Aorta (tissue), 5 donors: ENCODE data around the gene DDTL. TPM values are rescaled to one million over a fixed set of nuclear protein-coding genes. Genes with fewer than 3 reads are reported as not detected.
"Not testable (repeated sequence)": the region's sequence is repeated elsewhere in the genome, so short reads cannot be mapped to it uniquely, and the experiment has no call there.

Experiments
- ATAC-seq: fragments of 200-7000 bp; cut with Tn5 transposase; one replicate; pipeline ENCODE4 v1.9.1; 2022; ENCODE audit warnings: moderate library complexity; ENCODE audit not compliant: low FRiP score
- DNase-seq, 2 donors: peaks; one replicate each; pipeline ENCODE4 v3.0.0-alpha.2; 2020
- H3K27ac ChIP-seq, 2 donors: one replicate each; pipeline ENCODE4 v1.5.1; 2013; ENCODE audit warnings: low read length in 2 of 2, mild to moderate bottlenecking in 2 of 2, moderate library complexity in 2 of 2, control low read depth in 1 of 2, inconsistent platforms in 1 of 2, low read depth in 1 of 2
- H3K27me3 ChIP-seq, 2 donors: one replicate each; pipeline ENCODE4 v1.6.1; 2013; ENCODE audit warnings: control low read depth in 1 of 2, low read length in 1 of 2, mild to moderate bottlenecking in 1 of 2, moderate library complexity in 1 of 2; ENCODE audit not compliant: insufficient read depth in 2 of 2, control insufficient read depth in 1 of 2
- H3K36me3 ChIP-seq, 2 donors: one replicate each; pipeline ENCODE4 v1.6.1; 2013; ENCODE audit warnings: control low read depth in 1 of 2, low read length in 1 of 2, mild to moderate bottlenecking in 1 of 2; ENCODE audit not compliant: insufficient read depth in 2 of 2, control insufficient read depth in 1 of 2
- H3K4me1 ChIP-seq, 2 donors: one replicate each; pipeline ENCODE4 v1.6.1; 2013; ENCODE audit warnings: low read length in 2 of 2, control low read depth in 1 of 2, mild to moderate bottlenecking in 1 of 2, moderate library complexity in 1 of 2; ENCODE audit not compliant: insufficient read depth in 2 of 2, control insufficient read depth in 1 of 2
- H3K4me3 ChIP-seq, 2 donors: one replicate each; pipeline ENCODE4 v1.5.1; 2013; ENCODE audit warnings: low read length in 2 of 2, control low read depth in 1 of 2, mild to moderate bottlenecking in 1 of 2
- H3K9me3 ChIP-seq: one replicate; pipeline ENCODE4 v1.6.1; 2013; ENCODE audit warnings: mild to moderate bottlenecking, low read length; ENCODE audit not compliant: control insufficient read depth
- WGBS, 2 donors: extraction: QIAGEN DNeasy Blood & Tissue Kit; methylation state at CpG; one replicate each; pipeline ENCODE4 v1.1.7; 2013; 5-methylcytosine and 5-hydroxymethylcytosine counted together
- intact Hi-C, 2 donors: fragments of 100-400 bp; cut with DNase I; formaldehyde crosslinking; loops; one replicate each; pipeline versions ENCODE4 v1.14.2 to v1.15.0; 2022
- polyA plus RNA-seq, 2 donors: library from polyadenylated mRNA; stranded (reverse); fragments of 200-250 nt; gene quantifications; one replicate each; pipeline ENCODE4 v1.2.3, GENCODE V29; 2013
- total RNA-seq, 2 donors: library from RNA; stranded (reverse); fragmentation: NEBNext Ultra II Directional; extraction: Animal tissue kit (Norgen Biotek cat#: 25700); gene quantifications; one replicate each; pipeline ENCODE4 v1.2.1, GENCODE V29; 2021
- donor health status: healthy with polysubstance abuse.
- donor health status: Bipolar disorder and iron deficiency.
- donor health status: DM: no; HTN: no; CAD: no.
- donor health status: DM: no; HTN: no; CAD: no.
- donor health status: DM: yes; HTN: yes; CAD: no.

DDTL gene
- total and polyA plus RNA-seq, 4 donors = 0.31 to 3.6 (median 1.0) TPM

DNA sequence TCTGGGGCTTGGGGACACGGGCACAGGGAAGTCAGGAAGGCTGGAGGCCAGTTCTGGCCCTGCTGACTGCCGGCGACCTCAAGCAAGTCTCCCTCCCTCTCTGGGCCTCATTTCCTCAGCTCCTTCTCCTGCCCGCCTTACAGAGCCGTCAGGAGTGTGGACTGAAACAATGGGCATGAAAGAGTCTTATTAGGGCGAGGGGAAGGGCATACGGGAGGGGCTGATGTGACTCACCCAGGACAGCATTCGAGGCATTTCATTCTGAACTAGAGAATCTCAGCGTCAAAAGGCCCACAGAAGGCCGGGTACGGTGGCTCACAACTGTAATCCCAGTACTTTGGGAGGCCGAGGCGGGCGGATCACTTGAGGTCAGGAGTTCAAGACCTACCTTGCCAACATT, 26.5 kb upstream of the DDTL start:
- H3K4me1 ChIP-seq, ATAC-seq, H3K9me3 ChIP-seq, DNase-seq, intact Hi-C loops, H3K4me3 ChIP-seq, H3K27me3 ChIP-seq, H3K27ac ChIP-seq, H3K36me3 ChIP-seq: not testable (repeated sequence)
- WGBS, 2 donors = 63% methylated on average over 5 of the region's 14 CpGs; no CpG with 5 or more reads in 1 of the 2 donors

DNA sequence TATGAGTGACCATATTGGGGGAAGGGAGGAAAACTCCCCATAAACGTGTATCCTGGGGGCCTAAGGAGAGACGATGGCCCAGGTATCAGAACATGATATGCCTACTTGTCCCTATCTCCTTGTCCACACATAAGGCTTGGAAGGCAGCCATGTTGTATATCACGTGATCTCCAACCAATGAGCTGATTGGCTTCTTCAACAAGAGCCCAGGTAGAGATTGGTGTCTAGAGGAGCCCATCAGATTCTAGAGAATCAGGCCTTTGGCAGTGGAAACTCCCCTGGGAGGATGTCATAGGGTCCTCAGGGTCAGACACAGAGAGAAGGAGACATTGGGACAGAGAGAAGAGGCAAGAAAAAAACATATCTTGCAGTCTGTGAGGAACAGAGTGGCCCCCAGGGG, 19.3 kb upstream of the DDTL start:
- WGBS, 2 donors = 0 to 69% methylated on average over 1 to 3 of the region's 3 CpGs
- intact Hi-C loops, H3K27ac ChIP-seq, H3K27me3 ChIP-seq, H3K4me1 ChIP-seq, H3K4me3 ChIP-seq, H3K36me3 ChIP-seq, H3K9me3 ChIP-seq, DNase-seq, ATAC-seq: not testable (repeated sequence)

DNA sequence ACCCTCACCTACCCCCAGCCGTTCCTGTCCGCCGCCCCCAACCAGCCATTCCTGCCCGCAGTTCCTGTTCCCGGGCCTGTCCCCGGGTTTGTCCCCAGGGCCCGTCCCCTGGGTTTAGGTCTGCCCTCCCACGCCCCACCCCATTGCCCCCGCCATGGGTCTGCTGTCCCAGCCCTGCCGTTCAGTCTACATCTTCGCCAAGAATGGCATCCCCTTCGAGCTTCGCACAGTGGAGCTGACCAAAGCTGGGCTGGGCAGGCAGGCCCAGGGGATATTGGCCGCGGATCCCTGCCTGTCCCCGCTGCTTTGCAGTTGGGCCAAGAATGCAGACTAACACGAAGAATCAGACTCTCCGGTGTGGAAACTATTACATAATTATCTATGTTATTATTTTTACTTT, 16.9 kb upstream of the DDTL start:
- H3K36me3 ChIP-seq, H3K27ac ChIP-seq, H3K27me3 ChIP-seq, H3K4me3 ChIP-seq, H3K4me1 ChIP-seq, H3K9me3 ChIP-seq, DNase-seq, ATAC-seq: not testable (repeated sequence)
- WGBS, 2 donors = 77 to 80% methylated on average over 18 of the region's 18 CpGs
- intact Hi-C loops = loop anchor here in 1 of 2 donors (10.0 kb wide), 2 partner anchors 85 to 185 kb away; partner anchors contain the start of genes C22orf15 and CHCHD10

DNA sequence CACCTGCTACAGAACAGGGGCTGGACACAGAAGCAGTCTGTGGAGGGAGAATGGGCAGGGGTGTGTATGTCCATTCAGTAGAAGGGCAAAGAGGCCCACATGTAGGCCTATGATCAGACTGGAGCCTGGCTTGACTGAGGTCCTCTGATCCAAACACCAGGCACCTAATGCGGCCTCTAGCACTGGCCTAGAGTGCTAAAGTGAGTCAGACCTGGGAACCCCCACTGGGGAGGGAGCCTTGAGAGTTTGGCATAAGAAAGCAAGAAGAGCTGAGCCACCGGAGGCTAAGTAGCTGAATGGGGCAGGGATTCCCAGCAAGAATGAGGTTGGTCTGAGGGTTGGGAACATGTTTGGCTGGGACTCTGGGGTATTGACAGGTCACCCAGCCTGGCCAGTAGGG, 15.3 kb upstream of the DDTL start:
- ATAC-seq, H3K4me1 ChIP-seq, H3K36me3 ChIP-seq, H3K4me3 ChIP-seq, H3K27ac ChIP-seq, H3K27me3 ChIP-seq, DNase-seq, H3K9me3 ChIP-seq: not testable (repeated sequence)
- intact Hi-C loops = loop anchor here in 1 of 2 donors (10.0 kb wide), 2 partner anchors 87 to 187 kb away; partner anchors contain the start of genes C22orf15 and CHCHD10
- 73 to 80% methylated on average over 2 of the region's 2 CpGs for WGBS, 2 donors

DNA sequence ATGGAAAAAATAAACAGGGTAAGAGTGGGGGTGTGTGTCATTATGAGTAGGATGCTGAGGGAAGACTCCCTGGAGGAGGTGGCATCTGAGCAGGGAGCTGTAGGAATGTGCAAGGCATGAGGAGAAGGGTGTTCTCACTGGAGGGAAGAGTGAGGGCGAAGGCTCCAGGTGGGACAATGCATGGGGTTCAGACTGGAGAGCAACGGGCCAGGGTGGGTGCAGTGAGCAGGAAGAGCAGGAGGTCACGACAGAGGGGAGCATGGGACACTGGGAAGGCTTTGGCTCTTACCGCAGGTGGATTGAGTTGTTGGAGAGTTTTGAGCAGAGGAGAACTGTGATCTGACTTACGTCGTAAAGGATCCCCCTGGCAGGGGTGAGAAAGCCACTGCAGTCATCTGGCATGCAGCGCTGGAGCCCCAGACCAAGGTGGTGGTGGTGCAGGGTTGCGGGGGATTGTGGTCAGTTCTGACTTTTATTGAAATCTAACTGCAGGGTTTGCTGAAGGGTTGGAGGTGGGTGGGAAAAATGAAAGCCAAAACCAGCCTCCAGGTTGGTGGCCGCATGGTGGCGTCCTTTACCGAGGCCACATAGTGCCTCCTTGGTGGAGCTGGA, 13.8 kb upstream of the DDTL start:
- ATAC-seq, H3K27ac ChIP-seq, H3K27me3 ChIP-seq, DNase-seq, H3K4me1 ChIP-seq, H3K9me3 ChIP-seq, H3K4me3 ChIP-seq, H3K36me3 ChIP-seq: not testable (repeated sequence)
- WGBS, 2 donors = 69 to 79% methylated on average over 11 of the region's 11 CpGs
- intact Hi-C loops = loop anchor here in 1 of 2 donors (10.0 kb wide), 2 partner anchors 88 to 188 kb away; partner anchors contain the start of genes C22orf15 and CHCHD10

DNA sequence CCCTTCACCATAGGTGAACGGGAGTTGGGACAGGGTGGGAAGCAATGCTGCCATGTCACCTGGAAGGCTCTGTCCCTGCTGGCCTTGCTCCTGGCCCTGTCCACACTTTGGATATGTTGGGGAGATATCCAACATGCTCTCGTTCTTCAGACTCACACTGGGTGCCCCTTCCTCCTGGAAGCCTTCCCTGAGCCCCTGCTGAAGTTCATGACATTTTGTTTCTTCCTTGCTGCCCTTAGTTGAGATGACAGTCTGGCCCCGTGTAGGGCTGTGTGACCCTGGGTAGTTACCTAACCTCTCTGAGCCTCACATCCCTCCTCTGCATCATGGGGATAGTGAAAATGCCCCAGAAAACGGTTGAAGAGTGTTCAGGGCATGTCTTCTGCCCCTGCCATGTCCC, 13.2 kb upstream of the DDTL start:
- not testable (repeated sequence) for H3K4me3 ChIP-seq, DNase-seq, H3K4me1 ChIP-seq, H3K36me3 ChIP-seq, H3K9me3 ChIP-seq, ATAC-seq, H3K27ac ChIP-seq, H3K27me3 ChIP-seq
- 77 to 88% methylated on average over 3 to 4 of the region's 4 CpGs for WGBS, 2 donors
- intact Hi-C loops = loop anchor here in 1 of 2 donors (10.0 kb wide), 2 partner anchors 89 to 189 kb away; partner anchors contain the start of genes C22orf15 and CHCHD10

DNA sequence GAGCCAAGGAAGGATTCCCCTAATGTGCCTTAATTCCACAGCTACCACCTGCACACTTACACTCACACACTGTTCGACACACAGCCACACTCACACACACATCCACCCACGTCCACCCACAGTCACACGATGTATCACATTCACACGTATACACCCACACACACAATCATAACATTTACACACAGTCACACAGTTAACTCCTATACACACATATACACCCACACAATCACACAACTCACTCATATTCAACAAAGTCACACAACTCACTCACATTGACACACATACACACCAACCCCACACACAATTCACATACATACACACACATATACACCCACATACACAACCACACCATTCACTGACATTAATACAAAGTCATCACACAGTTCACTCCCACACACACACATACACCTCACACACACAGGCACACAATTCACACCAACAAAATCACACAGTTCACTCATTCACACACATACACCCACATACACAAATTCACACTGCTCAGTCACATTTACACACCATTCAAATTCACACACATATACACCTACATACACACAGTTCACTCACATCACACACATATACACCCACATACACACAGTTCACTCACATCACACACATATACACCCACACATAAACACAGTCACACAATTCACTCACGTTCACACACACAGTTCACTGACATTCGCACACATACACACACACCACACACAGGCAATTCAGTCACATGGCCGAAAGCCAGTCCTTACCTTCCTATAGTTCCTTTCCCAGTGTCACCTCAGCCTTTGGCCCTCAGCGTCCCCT, 12.3 kb upstream of the DDTL start:
- intact Hi-C loops = loop anchor here in 1 of 2 donors (10.0 kb wide), 2 partner anchors 90 to 190 kb away; partner anchors contain the start of genes C22orf15 and CHCHD10
- not testable (repeated sequence) for H3K27ac ChIP-seq, DNase-seq, H3K4me1 ChIP-seq, H3K36me3 ChIP-seq, H3K27me3 ChIP-seq, ATAC-seq, H3K4me3 ChIP-seq, H3K9me3 ChIP-seq
- WGBS, 2 donors = 79% methylated on average over 8 of the region's 8 CpGs

DNA sequence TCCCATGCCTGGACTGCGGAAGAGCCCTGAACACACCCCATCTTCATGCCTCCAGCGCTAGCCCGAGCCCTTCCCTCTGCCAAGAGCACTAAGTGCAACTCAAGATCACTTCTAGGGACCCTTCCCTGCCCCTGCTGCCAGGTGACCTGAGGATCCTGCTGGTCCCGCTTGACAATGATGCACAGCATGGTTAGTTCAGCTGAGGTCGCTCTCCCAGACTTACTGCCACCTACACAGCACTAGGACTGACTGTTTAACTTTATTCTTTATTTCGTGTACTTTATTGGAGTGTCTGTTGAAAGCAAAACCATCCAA, 11.7 kb upstream of the DDTL start:
- ATAC-seq = not testable (repeated sequence)
- WGBS, 2 donors = 72 to 83% methylated on average over 5 to 6 of the region's 6 CpGs
- intact Hi-C loops = loop anchor here in 1 of 2 donors (10.0 kb wide), 2 partner anchors 90 to 190 kb away; partner anchors contain the start of genes C22orf15 and CHCHD10

More for the DNA sequence above, 11.7 kb upstream of the DDTL start:
- not testable (repeated sequence) for H3K9me3 ChIP-seq, H3K27ac ChIP-seq, H3K27me3 ChIP-seq, H3K4me3 ChIP-seq, H3K4me1 ChIP-seq, H3K36me3 ChIP-seq, DNase-seq
